Kidney (tissue), 14 donors: Measurements from ENCODE around the gene ITGA7. TPM values are rescaled to one million over a fixed set of nuclear protein-coding genes. Genes with fewer than 3 reads are reported as not detected.
"Not testable (repeated sequence)": the region's sequence is repeated elsewhere in the genome, so short reads cannot be mapped to it uniquely, and the experiment has no call there.

Experiments
- DNase-seq, 5 donors: peaks; one replicate each; pipeline ENCODE4 v3.0.0-alpha.2; 2013 to 2020
- FAIRE-seq: peaks from 2 replicates; lab custom pipeline; 2012; peaks lifted over from hg19 to GRCh38; lab: Jason Lieb, UNC
- H3K27ac ChIP-seq, 2 donors: one replicate each; pipeline ENCODE4 v1.7.0; 2013; ENCODE audit warnings: low read depth in 2 of 2, low read length in 2 of 2, inconsistent platforms in 1 of 2
- H3K27me3 ChIP-seq: one replicate; pipeline ENCODE4 v1.7.1; 2013; ENCODE audit warnings: low read length, inconsistent platforms; ENCODE audit not compliant: control insufficient read depth, insufficient read depth
- H3K36me3 ChIP-seq, 3 donors: one replicate each; pipeline versions ENCODE4 v1.7.0 to v1.7.1; 2013; ENCODE audit warnings: low read length in 3 of 3, control low read depth in 1 of 3, inconsistent platforms in 1 of 3; ENCODE audit not compliant: insufficient read depth in 3 of 3, control insufficient read depth in 2 of 3
- H3K4me1 ChIP-seq, 3 donors: one replicate each; pipeline versions ENCODE4 v1.7.0 to v1.7.1; 2013; ENCODE audit warnings: low read length in 3 of 3, inconsistent platforms in 1 of 3, low read depth in 1 of 3; ENCODE audit not compliant: control insufficient read depth in 2 of 3, insufficient read depth in 2 of 3
- H3K4me3 ChIP-seq, 3 donors: one replicate each; pipeline versions ENCODE4 v1.7.0 to v1.8.1; 2013; ENCODE audit warnings: low read length in 3 of 3, control low read depth in 1 of 3, inconsistent platforms in 1 of 3
- H3K9ac ChIP-seq, 3 donors: one replicate each; pipeline versions ENCODE4 v1.7.0 to v1.7.1; 2013; ENCODE audit warnings: low read length in 3 of 3, control low read depth in 1 of 3, inconsistent platforms in 1 of 3
- H3K9me3 ChIP-seq, 3 donors: one replicate each; pipeline versions ENCODE4 v1.7.0 to v1.7.1; 2013; ENCODE audit warnings: low read length in 3 of 3, control low read depth in 1 of 3, inconsistent platforms in 1 of 3; ENCODE audit not compliant: control insufficient read depth in 2 of 3, insufficient read depth in 1 of 3
- CTCF ChIP-seq: IDR thresholded peaks from 3 replicates; pipeline ENCODE4 v1.5.1; 2012; ENCODE audit warnings: mild to moderate bottlenecking, moderate library complexity, borderline replicate concordance; ENCODE audit not compliant: insufficient read depth; ENCODE audit errors: extremely low read depth
- intact Hi-C: fragments of 100-400 bp; cut with DNase I; formaldehyde crosslinking; loops from one replicate; pipeline ENCODE4 v1.11.1; 2022
- polyA plus RNA-seq: library from polyadenylated mRNA; stranded (reverse); fragments of 350-450 nt; fragmentation: Illumina TruSeq; extraction: RNeasy Lipid Tissue Mini Kit (QIAGEN cat#74804); gene quantifications from one replicate; pipeline ENCODE4 v1.2.3, GENCODE V29; 2014; ENCODE audit warnings: low read depth, low replicate concordance; ENCODE audit not compliant: insufficient read depth
- total RNA-seq: library from RNA; stranded (reverse); fragmentation: NEBNext Ultra II Directional; extraction: Animal tissue kit (Norgen Biotek cat#: 25700); gene quantifications from one replicate; pipeline ENCODE4 v1.2.1, GENCODE V29; 2021
- donor health status: control.
- donor health status: control.
- donor health status: control.
- donor health status: control.
- donor health status: control.
- donor health status: DM: yes; HTN: yes; CAD: no.
- donor health status: Normal renal cell carcinoma (clear cell type).

Gene ITGA7
- total and polyA plus RNA-seq, 2 donors from 2014 or later, result 26.2 to 66.3 TPM

- Histone ChIP-seq H3K9ac (no peak overlapping the region), H3K4me1 (no peaks in the 10 kb centered on the region), H3K4me3 (no peak overlapping the region), H3K36me3 (no peaks in the 10 kb centered on the region), H3K9me3 (no peaks in the 10 kb centered on the region), H3K27ac (no peak overlapping the region), H3K27me3 (no peaks in the 10 kb centered on the region)
- TF ChIP-seq CTCF, result no peak
- FAIRE-seq (no peak), DNase-seq (no peak)
- intact Hi-C loops, result no loop called here
These were observed 56.4 kb downstream of the ITGA7 start for GRCh38 chr12:55651299-55651683.

- intact Hi-C loops, result not testable (repeated sequence)
These were observed 56.9 kb downstream of the ITGA7 start for GRCh38 chr12:55650620-55651298.

DNA sequence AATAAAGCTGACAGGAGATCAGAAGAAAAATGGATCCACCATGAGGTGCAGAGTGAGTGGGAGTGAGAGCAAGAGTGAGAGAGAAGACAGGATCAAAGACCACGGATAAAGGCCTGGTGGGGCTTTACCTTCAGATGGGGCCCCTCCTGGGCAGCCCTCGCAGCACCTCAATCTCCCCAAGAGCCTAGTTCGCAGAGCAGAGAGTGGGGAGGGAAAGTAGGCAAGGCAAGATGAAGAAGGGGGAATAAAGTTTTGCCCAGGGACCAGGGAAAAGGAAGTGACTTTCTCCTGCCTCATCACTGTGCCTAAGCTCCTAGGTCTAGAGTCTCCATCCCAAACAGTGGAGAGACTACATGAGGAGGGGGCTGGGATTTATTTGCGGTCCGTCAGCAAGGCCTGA lies 60.7 kb downstream of the ITGA7 start:
- Histone ChIP-seq H3K4me3 (no peak overlapping the region), H3K9ac (no peak overlapping the region), H3K27me3 (no peaks in the 10 kb centered on the region), H3K9me3 (no peaks in the 10 kb centered on the region), H3K27ac (no peak overlapping the region), H3K4me1 (no peaks in the 10 kb centered on the region), H3K36me3 (no peaks in the 10 kb centered on the region)
- FAIRE-seq, result no peak
- intact Hi-C loops, result no loop called here
- DNase-seq, result no peak
- no peak for TF ChIP-seq CTCF

More at GRCh38 chr12:55650620-55651298, 56.9 kb downstream of the ITGA7 start:
- H3K27ac ChIP-seq, H3K4me1 ChIP-seq, H3K9ac ChIP-seq, H3K4me3 ChIP-seq, H3K9me3 ChIP-seq, H3K27me3 ChIP-seq, FAIRE-seq, H3K36me3 ChIP-seq: not testable (repeated sequence)
- peak in 2 of 5 donors; percentile 19 to 36 for DNase-seq

DNA sequence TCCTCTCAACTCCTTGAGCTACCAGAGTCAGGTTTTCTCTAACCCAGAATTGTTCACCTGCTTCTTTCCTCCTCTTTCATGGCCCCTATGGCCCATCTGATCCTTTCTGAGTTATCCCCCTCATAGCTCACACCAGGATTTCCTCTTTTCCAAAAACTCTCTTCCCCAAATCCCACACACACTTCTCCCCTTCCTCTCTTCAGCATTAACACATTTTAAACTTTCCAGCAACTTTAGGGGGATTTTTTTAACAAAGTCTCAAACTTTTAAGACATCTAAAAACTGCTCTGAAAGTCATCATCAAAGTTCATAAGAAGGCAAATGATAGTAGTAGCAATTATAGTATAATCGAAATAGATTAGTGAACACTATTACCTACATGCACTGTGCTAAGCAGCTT lies 63.1 kb downstream of the ITGA7 start:
- TF ChIP-seq CTCF, result no peak
- H3K4me1 ChIP-seq, result no peaks in the 10 kb centered on the region
- no peak overlapping the region for H3K9ac ChIP-seq
- no peak overlapping the region for H3K27ac ChIP-seq
- intact Hi-C loops, result no loop called here
- H3K4me3 ChIP-seq, result no peak overlapping the region
- FAIRE-seq (no peak), DNase-seq (no peak)
- no peaks in the 10 kb centered on the region for H3K36me3 ChIP-seq
- no peaks in the 10 kb centered on the region for H3K27me3 ChIP-seq
- H3K9me3 ChIP-seq, result no peaks in the 10 kb centered on the region
